ENCODE data around the gene NECAB2.

NECAB2 gene

GRCh38 chr16:83994703-83995102, 26.7 kb downstream of the NECAB2 start:
- DNase-seq = no peak

- no peak for DNase-seq
Measured at GRCh38 chr16:83995754-83996153, 27.7 kb downstream of the NECAB2 start.

- DNase-seq = no peak
Measured at GRCh38 chr16:83996481-83997252, 28.6 kb downstream of the NECAB2 start.

- DNase-seq = no peak
Measured at GRCh38 chr16:83998091-83998490, 30.0 kb downstream of the NECAB2 start.

GRCh38 chr16:84000989-84001642, 33.1 kb downstream of the NECAB2 start:
- no peak for DNase-seq

GRCh38 chr16:84001726-84002125, 33.7 kb downstream of the NECAB2 start:
- no peak for DNase-seq

- no peak for DNase-seq
Measured at GRCh38 chr16:84003038-84003437, 35.0 kb downstream of the NECAB2 start.

GRCh38 chr16:84004442-84004841, 36.4 kb downstream of the NECAB2 start:
- DNase-seq = no peak

- no peak for DNase-seq
Measured at GRCh38 chr16:84005391-84005790, 37.3 kb downstream of the NECAB2 start.

GRCh38 chr16:84007520-84007919, 39.5 kb downstream of the NECAB2 start:
- no peak for DNase-seq

- DNase-seq = no peak
Measured at GRCh38 chr16:84007965-84008364, 39.9 kb downstream of the NECAB2 start.

- DNase-seq = no peak
Measured at GRCh38 chr16:84009282-84009681, 41.2 kb downstream of the NECAB2 start.

- peak; percentile 36 for DNase-seq
Measured at GRCh38 chr16:84013787-84014569, 45.9 kb downstream of the NECAB2 start.

GRCh38 chr16:84014570-84015327, 46.7 kb downstream of the NECAB2 start:
- no peak for DNase-seq

GRCh38 chr16:84015399-84015798, 47.4 kb downstream of the NECAB2 start:
- no peak for DNase-seq

- DNase-seq = no peak
Measured at GRCh38 chr16:84016477-84016876, 48.4 kb downstream of the NECAB2 start.

- DNase-seq = no peak
Measured at GRCh38 chr16:84018710-84019109, 50.7 kb downstream of the NECAB2 start.

GRCh38 chr16:84020353-84020752, 52.3 kb downstream of the NECAB2 start:
- no peak for DNase-seq

- no peak for DNase-seq
Measured at GRCh38 chr16:84021488-84021887, 53.4 kb downstream of the NECAB2 start.

GRCh38 chr16:84022644-84023043, 54.6 kb downstream of the NECAB2 start:
- DNase-seq = no peak

GRCh38 chr16:84024854-84025253, 56.8 kb downstream of the NECAB2 start:
- no peak for DNase-seq

GRCh38 chr16:84026606-84027005, 58.6 kb downstream of the NECAB2 start:
- DNase-seq = no peak

GRCh38 chr16:84027625-84028024, 59.6 kb downstream of the NECAB2 start:
- DNase-seq = no peak

All from activated CD4-positive, alpha-beta T cell treated with anti-CD3 and anti-CD28 coated beads, Interleukin-2, amount 50 U/mL, for 1 hour (primary cell).